MM.1S (cell line): ENCODE measurements around the gene C2CD2.

Experiments
- DNase-seq: peaks from one replicate; pipeline ENCODE4 v3.0.0-alpha.2; 2015
- H2AFZ ChIP-seq: fragments of 300-600 bp; sonication (generic); 2 replicates; pipeline ENCODE4 v1.6.0; 2016; ENCODE audit warnings: antibody characterized with exemption, low read length
- H3F3A ChIP-seq: fragments of 300-600 bp; sonication (generic); 2 replicates; pipeline ENCODE4 v1.6.1; 2016; ENCODE audit warnings: mild to moderate bottlenecking, antibody characterized with exemption, low read length, moderate library complexity, mixed read lengths; ENCODE audit not compliant: insufficient read depth
- H3K27ac ChIP-seq: fragments of 300-600 bp; sonication (generic); 2 replicates; pipeline ENCODE4 v1.5.1; 2016; ENCODE audit warnings: mild to moderate bottlenecking, low read length
- H3K27me3 ChIP-seq: fragments of 300-600 bp; sonication (generic); replicated peaks from 2 replicates; pipeline ENCODE4 v1.6.0; 2016; ENCODE audit warnings: low read length; ENCODE audit not compliant: insufficient read depth
- H3K36me3 ChIP-seq: fragments of 300-600 bp; sonication (generic); replicated peaks from 2 replicates; pipeline ENCODE4 v1.6.1; 2016; ENCODE audit warnings: mild to moderate bottlenecking, low read length, mixed read lengths; ENCODE audit not compliant: insufficient read depth
- H3K4me1 ChIP-seq: fragments of 300-600 bp; sonication (generic); 2 replicates; pipeline ENCODE4 v1.6.1; 2016; ENCODE audit warnings: low read length, mixed read lengths
- H3K4me2 ChIP-seq: fragments of 300-600 bp; sonication (generic); 2 replicates; pipeline ENCODE4 v1.6.0; 2016; ENCODE audit warnings: low read depth, low read length
- H3K4me3 ChIP-seq: fragments of 300-600 bp; sonication (generic); 2 replicates; pipeline ENCODE4 v1.5.1; 2016; ENCODE audit warnings: low read length, mixed read lengths
- H3K79me2 ChIP-seq: fragments of 300-600 bp; sonication (generic); 2 replicates; pipeline ENCODE4 v1.6.1; 2016; ENCODE audit warnings: mixed run types, low read length, mixed read lengths
- H3K9ac ChIP-seq: fragments of 300-600 bp; sonication (generic); 2 replicates; pipeline ENCODE4 v1.6.1; 2016; ENCODE audit warnings: low read length, mixed read lengths
- H3K9me2 ChIP-seq: fragments of 300-600 bp; sonication (generic); replicated peaks from 2 replicates; pipeline ENCODE4 v1.6.1; 2016; ENCODE audit warnings: mild to moderate bottlenecking, low read length, mixed read lengths; ENCODE audit not compliant: insufficient read depth
- H3K9me3 ChIP-seq: fragments of 300-600 bp; sonication (generic); replicated peaks from 2 replicates; pipeline ENCODE4 v1.6.1; 2016; ENCODE audit warnings: mild to moderate bottlenecking, low read length, mixed read lengths; ENCODE audit not compliant: insufficient read depth
- H4K20me1 ChIP-seq: fragments of 300-600 bp; sonication (generic); 2 replicates; pipeline ENCODE4 v1.6.1; 2016; ENCODE audit warnings: mild to moderate bottlenecking, low read length, moderate library complexity, mixed read lengths; ENCODE audit not compliant: insufficient read depth
- CTCF ChIP-seq: fragments of 300-600 bp; sonication (generic); IDR thresholded peaks from 2 replicates; pipeline ENCODE4 v1.5.1; 2016; ENCODE audit warnings: antibody characterized with exemption, low read length, mixed read lengths
- EZH2 ChIP-seq: fragments of 300-600 bp; sonication (generic); optimal IDR thresholded peaks from 2 replicates; pipeline ENCODE3; 2017; ENCODE audit warnings: low read depth, mild to moderate bottlenecking, antibody characterized with exemption, low read length, mixed read lengths
- EZH2phosphoT487 ChIP-seq: fragments of 300-600 bp; sonication (generic); IDR thresholded peaks from 2 replicates; pipeline ENCODE4 v1.6.1; 2018; ENCODE audit warnings: antibody characterized with exemption, low read length

The C2CD2 gene

GRCh38 chr21:41971891-41972290 lies 18.1 kb upstream of the C2CD2 start:
- Histone ChIP-seq H3K4me1 (no peaks in the 10 kb centered on the region), H3K4me2 (no peak overlapping the region), H3K27ac (no peak overlapping the region), H3K9me3 (no peaks in the 10 kb centered on the region), H3F3A (no peaks in the 10 kb centered on the region), H3K79me2 (no peaks in the 10 kb centered on the region), H3K36me3 (no peaks in the 10 kb centered on the region), H4K20me1 (no peaks in the 10 kb centered on the region), H3K9me2 (no peaks in the 10 kb centered on the region), H2AFZ (no peak overlapping the region), H3K27me3 (no peaks in the 10 kb centered on the region), H3K4me3 (no peak overlapping the region), H3K9ac (no peak overlapping the region)
- no peak for DNase-seq
- no peak for TF ChIP-seq CTCF
- no peak for TF ChIP-seq EZH2
- TF ChIP-seq EZH2phosphoT487 = no peak

- H3K9me3 ChIP-seq = no peaks in the 10 kb centered on the region
- no peaks in the 10 kb centered on the region for H3K27me3 ChIP-seq
- TF ChIP-seq CTCF (no peak), EZH2 (no peak), EZH2phosphoT487 (no peak)
- no peaks in the 10 kb centered on the region for H3K9me2 ChIP-seq
- no peaks in the 10 kb centered on the region for H3K36me3 ChIP-seq
- H3F3A ChIP-seq = no peaks in the 10 kb centered on the region
- no peak overlapping the region for H3K4me3 ChIP-seq
- no peak overlapping the region for H3K4me2 ChIP-seq
- H4K20me1 ChIP-seq = no peaks in the 10 kb centered on the region
- no peak for DNase-seq
- H3K4me1 ChIP-seq = no peaks in the 10 kb centered on the region
- no peak overlapping the region for H3K9ac ChIP-seq
- H3K27ac ChIP-seq = no peak overlapping the region
- H2AFZ ChIP-seq = no peak overlapping the region
- H3K79me2 ChIP-seq = no peaks in the 10 kb centered on the region
These were observed 17.2 kb upstream of the C2CD2 start for GRCh38 chr21:41970751-41971653.

GRCh38 chr21:41970106-41970391 lies 16.2 kb upstream of the C2CD2 start:
- Histone ChIP-seq H2AFZ (no peak overlapping the region), H3K79me2 (no peaks in the 10 kb centered on the region), H3K27me3 (peaks cover 2% of the 10 kb centered on the region; the same call in 1 of the 2 replicates), H4K20me1 (no peaks in the 10 kb centered on the region), H3K4me3 (no peak overlapping the region), H3K27ac (no peak overlapping the region), H3F3A (no peaks in the 10 kb centered on the region), H3K36me3 (no peaks in the 10 kb centered on the region), H3K4me1 (no peaks in the 10 kb centered on the region), H3K4me2 (no peak overlapping the region), H3K9me2 (no peaks in the 10 kb centered on the region), H3K9me3 (no peaks in the 10 kb centered on the region), H3K9ac (no peak overlapping the region)
- no peak for TF ChIP-seq EZH2phosphoT487
- TF ChIP-seq EZH2 = no peak
- no peak for TF ChIP-seq CTCF
- no peak for DNase-seq
